IMR-90 (cell line): ENCODE data around the gene TRPM8. TPM values are rescaled to one million over a fixed set of nuclear protein-coding genes. Genes with fewer than 3 reads are reported as not detected.

ENCODE experiments used
- ATAC-seq: fragments of 200-7000 bp; cut with Tn5 transposase; 2 replicates; pipeline ENCODE4 v1.9.1; 2020; ENCODE audit warnings: low read depth, mild to moderate bottlenecking, moderate library complexity
- BruUV-seq: library from RNA; stranded (reverse); fragments of 400-500 nt; replicated peaks from 2 replicates; lab custom pipeline; 2021; lab: Mats Ljungman, UMichigan
- CTCF ChIA-PET: fragments of 300-600 bp; formaldehyde crosslinking; extraction: SDS; loops from one replicate; lab custom pipeline; 2021; ENCODE audit warnings: antibody characterized with exemption; lab: Yijun Ruan, JAX
- POLR2A ChIA-PET: fragments of 300-600 bp; sonication (Branson Sonifier 250); formaldehyde crosslinking; loops from one replicate; lab custom pipeline; 2022; ENCODE audit warnings: antibody characterized with exemption; ENCODE audit not compliant: unreplicated experiment; lab: Charles Lee
- DNase-seq: peaks from one replicate; pipeline ENCODE4 v3.0.0; 2013
- H2AFZ ChIP-seq: replicated peaks from 2 replicates; pipeline ENCODE3; 2013; ENCODE audit warnings: low read length, mild to moderate bottlenecking; ENCODE audit not compliant: poor library complexity
- H2AK5ac ChIP-seq: 2 replicates; pipeline ENCODE4 v1.6.1; 2013; ENCODE audit warnings: low read depth, low read length, inconsistent platforms
- H2AK9ac ChIP-seq: replicated peaks from 2 replicates; pipeline ENCODE3; 2013; ENCODE audit warnings: mild to moderate bottlenecking, low read depth, low read length, moderate library complexity; ENCODE audit not compliant: poor library complexity
- H2BK120ac ChIP-seq: 2 replicates; pipeline ENCODE4 v1.6.1; 2013; ENCODE audit warnings: low read depth, low read length, inconsistent platforms
- H2BK15ac ChIP-seq: 3 replicates; pipeline ENCODE4 v1.6.1; 2013; ENCODE audit warnings: low read depth, low read length, inconsistent platforms
- H2BK20ac ChIP-seq: 2 replicates; pipeline ENCODE4 v1.6.1; 2013; ENCODE audit warnings: low read depth, mild to moderate bottlenecking, inconsistent platforms, low read length, moderate library complexity
- H2BK5ac ChIP-seq: 2 replicates; pipeline ENCODE4 v1.6.1; 2013; ENCODE audit warnings: mild to moderate bottlenecking, low read depth, low read length, inconsistent platforms; ENCODE audit not compliant: poor library complexity, severe bottlenecking
- H3K14ac ChIP-seq: replicated peaks from 2 replicates; pipeline ENCODE4 v1.6.1; 2013; ENCODE audit warnings: low read depth, low read length, inconsistent platforms
- H3K18ac ChIP-seq: 2 replicates; pipeline ENCODE4 v1.6.1; 2013; ENCODE audit warnings: low read depth, low read length, control low read depth
- H3K23ac ChIP-seq: 2 replicates; pipeline ENCODE4 v1.6.1; 2013; ENCODE audit warnings: low read depth, low read length, inconsistent platforms
- H3K27ac ChIP-seq: 2 replicates; pipeline ENCODE4 v1.5.1; 2013; ENCODE audit warnings: mild to moderate bottlenecking, control low read depth, low read length; ENCODE audit not compliant: insufficient read depth
- H3K27me3 ChIP-seq: 2 replicates; pipeline ENCODE4 v1.6.1; 2013; ENCODE audit warnings: low read length; ENCODE audit not compliant: control insufficient read depth, insufficient read depth
- H3K36me3 ChIP-seq: 2 replicates; pipeline ENCODE4 v1.6.1; 2013; ENCODE audit warnings: low read length, mixed read lengths; ENCODE audit not compliant: control insufficient read depth, insufficient read depth
- H3K4ac ChIP-seq: 2 replicates; pipeline ENCODE4 v1.6.1; 2013; ENCODE audit warnings: low read depth, low read length, inconsistent platforms
- H3K4me1 ChIP-seq: 2 replicates; pipeline ENCODE4 v1.6.1; 2013; ENCODE audit warnings: low read length, mixed read lengths; ENCODE audit not compliant: control insufficient read depth, insufficient read depth
- H3K4me2 ChIP-seq: 2 replicates; pipeline ENCODE4 v1.6.1; 2013; ENCODE audit warnings: low read depth, mild to moderate bottlenecking, control low read depth, low read length, moderate library complexity
- H3K4me3 ChIP-seq: 2 replicates; pipeline ENCODE4 v1.5.1; 2013; ENCODE audit warnings: low read depth, mild to moderate bottlenecking, control low read depth, low read length, moderate library complexity; ENCODE audit not compliant: insufficient read depth
- H3K56ac ChIP-seq: 2 replicates; pipeline ENCODE4 v1.6.1; 2013; ENCODE audit warnings: low read length, inconsistent platforms; ENCODE audit not compliant: insufficient read depth; ENCODE audit errors: extremely low read depth
- H3K79me1 ChIP-seq, 2 experiments: 2 replicates each; pipeline ENCODE4 v1.6.1; 2013; ENCODE audit warnings: low read length in 2 of 2, inconsistent platforms in 1 of 2, low read depth in 1 of 2
- H3K9ac ChIP-seq: 2 replicates; pipeline ENCODE4 v1.6.1; 2013; ENCODE audit warnings: low read depth, low read length, control low read depth
- H3K9me1 ChIP-seq: 2 replicates; pipeline ENCODE4 v1.6.1; 2013; ENCODE audit warnings: low read length, inconsistent platforms; ENCODE audit not compliant: insufficient read depth
- H3K9me3 ChIP-seq: 2 replicates; pipeline ENCODE4 v1.6.1; 2013; ENCODE audit warnings: low read length; ENCODE audit not compliant: control insufficient read depth, insufficient read depth
- H4K20me1 ChIP-seq: 2 replicates; pipeline ENCODE4 v1.6.1; 2013; ENCODE audit warnings: low read length, inconsistent platforms; ENCODE audit not compliant: insufficient read depth
- H4K5ac ChIP-seq: 2 replicates; pipeline ENCODE4 v1.6.1; 2013; ENCODE audit warnings: mild to moderate bottlenecking, low read depth, low read length, control low read depth
- H4K8ac ChIP-seq, 2 experiments: 2 replicates each; pipeline ENCODE4 v1.6.1; 2013; ENCODE audit warnings: low read depth in 2 of 2, low read length in 2 of 2, control low read depth in 1 of 2, inconsistent platforms in 1 of 2
- H4K91ac ChIP-seq: 2 replicates; pipeline ENCODE4 v1.6.1; 2013; ENCODE audit warnings: low read depth, low read length, inconsistent platforms; ENCODE audit not compliant: insufficient read depth
- CEBPB ChIP-seq: IDR thresholded peaks from 2 replicates; pipeline ENCODE4 v1.6.1; 2012; ENCODE audit warnings: low read depth, low read length, improper control_type of control experiment
- MAZ ChIP-seq: IDR thresholded peaks from 2 replicates; pipeline ENCODE4 v1.6.1; 2012; ENCODE audit warnings: low read depth, mild to moderate bottlenecking, low read length, improper control_type of control experiment, moderate library complexity, borderline replicate concordance
- RFX5 ChIP-seq: IDR thresholded peaks from 2 replicates; pipeline ENCODE4 v1.8.0; 2012; ENCODE audit warnings: low read depth, mild to moderate bottlenecking, low read length, moderate library complexity
- SMC3 ChIP-seq: fragments of 150-350 bp; IDR thresholded peaks from 2 replicates; pipeline ENCODE4 v1.6.1; 2016; ENCODE audit warnings: low read depth, mild to moderate bottlenecking, antibody characterized with exemption, low read length, moderate library complexity
- WGBS, 2 experiments: methylation state at CpG; one replicate each; pipeline versions ENCODE4 v1.1.5 to v1.1.7; 2013; ENCODE audit warnings: missing lambda C conversion rate in 2 of 2; ENCODE audit not compliant: insufficient read length in 1 of 2; ENCODE audit errors: extremely low coverage in 2 of 2; 5-methylcytosine and 5-hydroxymethylcytosine counted together
- dilution Hi-C: fragments of 300-500 bp; cut with HindIII; formaldehyde crosslinking; loops from one replicate; pipeline ENCODE4 v1.14.3; 2018; ENCODE audit warnings: low sequenced_read_pairs; ENCODE audit not compliant: unreplicated experiment
- in situ Hi-C: fragments of 300-500 bp; cut with MboI; formaldehyde crosslinking; loops from 3 replicates; pipeline ENCODE4 v1.14.3; 2019; ENCODE audit warnings: low sequenced_read_pairs, inconsistent platforms, mixed read lengths
- intact Hi-C: fragments of 100-400 bp; cut with micrococcal nuclease; formaldehyde crosslinking; loops from 2 replicates; pipeline ENCODE4 v1.10.0; 2022
- polyA plus RNA-seq, 3 experiments: library from polyadenylated mRNA; depleted of rRNA; stranded (reverse); fragments of >200 nt; gene quantifications; 2 replicates each; pipeline ENCODE4 v1.2.3, GENCODE V29; 2012; ENCODE audit warnings: low replicate concordance in 1 of 3
- total RNA-seq: library from RNA; depleted of rRNA; stranded (reverse); fragments of >200 nt; gene quantifications from 2 replicates; pipeline ENCODE4 v1.2.3, GENCODE V29; 2012

TRPM8 gene
- total and polyA plus RNA-seq, 2 of the 4 experiments (the other 2 are of a cell fraction), result not detected

- ChIA-PET CTCF (no interaction called here), POLR2A (no interaction called here)
- no peak overlapping the region for H3K27ac ChIP-seq
- H3K4ac ChIP-seq, result no peak overlapping the region
- no peak overlapping the region for H4K8ac ChIP-seq
- WGBS, 2 experiments, result no CpG with 5 or more reads among the region's 1 CpG
- H4K5ac ChIP-seq, result no peak overlapping the region
- no peak overlapping the region for H3K4me3 ChIP-seq
- H2AK5ac ChIP-seq, result no peak overlapping the region
- no peak overlapping the region for H3K23ac ChIP-seq
- intact Hi-C loops, result no loop called here
- no peaks in the 10 kb centered on the region for H3K79me1 ChIP-seq
- BruUV-seq, result no TSS peak
- ATAC-seq, result no peak
- no peaks in the 10 kb centered on the region for H3K9me1 ChIP-seq
- no peak overlapping the region for H3K4me2 ChIP-seq
- no peak overlapping the region for H3K9ac ChIP-seq
- H2BK20ac ChIP-seq, result no peak overlapping the region
- no peak overlapping the region for H2BK15ac ChIP-seq
- H4K20me1 ChIP-seq, result no peaks in the 10 kb centered on the region; the same call in 1 of the 2 replicates
- H2AK9ac ChIP-seq, result no peak overlapping the region
- peaks cover 8% of the 10 kb centered on the region for H3K27me3 ChIP-seq
- no peak overlapping the region for H2BK5ac ChIP-seq
- TF ChIP-seq CEBPB (no peak), SMC3 (no peak), RFX5 (no peak), MAZ (no peak)
- no peak overlapping the region for H3K56ac ChIP-seq
- H2AFZ ChIP-seq, result no peak overlapping the region
- dilution Hi-C loops, result no loop called here
- no peak overlapping the region for H4K91ac ChIP-seq
- peaks cover 5% of the 10 kb centered on the region; the same call in 1 of the 2 replicates for H3K4me1 ChIP-seq
- no peak overlapping the region for H3K14ac ChIP-seq
- H3K36me3 ChIP-seq, result no peaks in the 10 kb centered on the region
- H2BK120ac ChIP-seq, result no peak overlapping the region
- in situ Hi-C loops, result no loop called here
- DNase-seq, result no peak
- no peak overlapping the region for H3K18ac ChIP-seq
- H3K9me3 ChIP-seq, result no peaks in the 10 kb centered on the region
Observed at GRCh38 chr2:233919319-233919718, 2.1 kb downstream of the TRPM8 start.
